ENCODE results near the gene TRPM2. TPM values are rescaled to one million over a fixed set of nuclear protein-coding genes. Genes with fewer than 3 reads are reported as not detected.

TRPM2 gene
- 0.15 TPM for polyA plus RNA-seq (2013, experiment 1 of 2)
- polyA plus RNA-seq (2013, experiment 2 of 2): 0.25 TPM

DNA sequence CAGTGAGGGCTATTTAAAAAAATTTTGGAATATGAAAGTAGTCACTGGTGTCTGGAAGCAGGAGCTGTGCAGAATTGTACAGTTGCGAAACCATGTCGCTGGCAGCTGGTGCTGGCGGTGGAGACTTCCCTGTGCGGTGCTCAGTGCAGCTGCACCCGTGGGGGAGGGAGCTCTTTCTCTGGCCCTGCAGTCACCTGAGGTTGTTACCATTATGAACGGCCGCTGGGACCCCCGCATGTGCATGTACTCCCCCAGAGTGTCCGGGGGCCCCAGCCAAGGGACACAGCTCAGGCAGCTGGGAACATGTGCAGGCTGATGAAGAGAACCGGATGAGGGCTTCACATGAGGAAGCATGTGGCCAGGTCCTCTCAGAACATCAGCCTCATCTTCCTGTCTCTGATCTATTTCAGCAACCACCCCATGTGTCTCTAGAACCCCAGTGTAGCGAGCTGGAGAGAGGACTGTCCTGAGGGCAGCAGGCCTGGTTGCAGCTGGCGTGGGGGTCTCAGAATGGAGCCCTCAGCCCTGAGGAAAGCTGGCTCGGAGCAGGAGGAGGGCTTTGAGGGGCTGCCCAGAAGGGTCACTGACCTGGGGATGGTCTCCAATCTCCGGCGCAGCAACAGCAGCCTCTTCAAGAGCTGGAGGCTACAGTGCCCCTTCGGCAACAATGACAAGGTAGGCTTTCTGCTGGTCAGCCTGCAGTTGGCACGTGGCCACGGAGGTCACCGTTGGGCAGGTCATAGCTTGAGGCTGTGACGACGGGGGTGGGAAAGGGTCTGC lies at the start of gene TRPM2:
Gene TRPM2 (plus strand): TSS at position 431 of the 780 bp plus-strand sequence. CDS start 80 bp downstream, at position 511.
- H3K27ac ChIP-seq (ENCODE audit: low read depth, low read length): no peak within 1 kb of the TSS
- WGBS: 92% methylated on average over 21 of the region's 21 CpGs
- no peak within 1 kb of the TSS for H3K4me3 ChIP-seq (ENCODE audit: low read length)
- no peaks in the 10 kb centered on the region for H3K36me3 ChIP-seq (ENCODE audit: insufficient read depth, low read length)
- H3K4me1 ChIP-seq (ENCODE audit: insufficient read depth, low read length): no peaks in the 10 kb centered on the region
- H3K9ac ChIP-seq (ENCODE audit: low read depth, low read length): no peak within 1 kb of the TSS
- H3K9me3 ChIP-seq (ENCODE audit: insufficient read depth, low read depth, low read length): no peaks in the 10 kb centered on the region
- H3K27me3 ChIP-seq (ENCODE audit: insufficient read depth, low read length): no peaks in the 10 kb centered on the region

DNA sequence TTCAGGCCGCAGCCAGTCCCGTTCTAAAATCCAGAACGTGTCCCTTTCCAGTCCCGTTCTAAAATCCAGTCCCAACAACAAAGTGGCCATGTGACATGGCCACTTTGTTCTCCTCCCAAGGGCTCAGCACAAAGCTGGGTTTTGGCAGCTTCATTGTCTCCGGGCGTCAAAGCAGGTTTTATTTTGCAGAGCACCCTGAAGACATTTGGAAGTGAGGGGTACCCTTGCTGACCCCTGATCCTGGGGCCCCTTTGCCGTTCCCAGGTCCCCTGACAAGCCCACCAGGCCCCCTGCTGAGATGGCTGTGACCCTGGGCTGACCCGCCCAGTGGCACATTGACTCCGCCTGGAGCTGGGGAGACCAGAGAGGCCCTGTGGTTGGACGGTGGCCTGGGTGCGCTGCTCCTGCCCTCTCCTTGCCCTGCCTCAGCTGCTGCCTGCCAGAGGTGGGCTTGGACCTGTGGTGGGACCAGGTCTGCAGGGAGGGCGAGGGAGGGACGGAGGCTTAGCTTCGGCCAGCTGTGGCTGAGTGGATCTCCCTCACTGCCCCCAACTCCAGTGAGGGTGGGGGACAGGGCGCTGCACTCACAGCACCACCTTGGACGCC lies 49.3 kb upstream of the TRPM2 start:
- Histone ChIP-seq H3K27me3 (ENCODE audit: insufficient read depth, low read length) (no peaks in the 10 kb centered on the region), H3K9ac (ENCODE audit: low read depth, low read length) (no peak overlapping the region; the same call in 1 of the 2 replicates), H3K9me3 (ENCODE audit: insufficient read depth, low read depth, low read length) (no peaks in the 10 kb centered on the region), H3K4me3 (ENCODE audit: low read length) (no peak overlapping the region), H3K27ac (ENCODE audit: low read depth, low read length) (no peak overlapping the region; the same call in 1 of the 2 replicates), H3K36me3 (ENCODE audit: insufficient read depth, low read length) (peaks cover 4% of the 10 kb centered on the region; the same call in 1 of the 2 replicates), H3K4me1 (ENCODE audit: insufficient read depth, low read length) (peaks cover 4% of the 10 kb centered on the region)
- 89% methylated on average over 16 of the region's 16 CpGs for WGBS

DNA sequence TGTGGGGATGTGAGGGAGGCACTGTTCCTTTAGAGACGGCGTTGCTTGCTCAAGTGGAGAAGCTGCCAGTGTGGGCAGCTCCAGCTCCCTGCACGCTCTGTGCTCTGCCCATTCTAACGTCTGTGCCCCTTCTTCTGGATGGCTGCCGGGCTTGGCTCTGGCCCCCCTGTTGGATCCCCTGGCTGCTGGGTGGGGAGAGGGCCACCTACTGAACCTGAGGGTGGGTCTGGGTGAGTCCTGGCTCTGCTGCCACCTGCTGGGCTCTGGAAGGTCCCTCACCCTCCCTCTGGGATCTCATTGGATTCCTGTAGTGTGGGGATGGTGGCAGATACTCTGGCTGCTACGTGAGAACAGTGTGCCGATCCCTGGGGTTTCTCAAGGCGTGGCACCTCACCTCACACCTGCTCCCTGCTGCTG lies 48.5 kb upstream of the TRPM2 start:
- no peak overlapping the region for H3K4me3 ChIP-seq (ENCODE audit: low read length)
- H3K4me1 ChIP-seq (ENCODE audit: insufficient read depth, low read length): peaks cover 4% of the 10 kb centered on the region
- H3K36me3 ChIP-seq (ENCODE audit: insufficient read depth, low read length): peaks cover 4% of the 10 kb centered on the region; the same call in 1 of the 2 replicates
- H3K27me3 ChIP-seq (ENCODE audit: insufficient read depth, low read length): no peaks in the 10 kb centered on the region
- WGBS: 81% methylated on average over 8 of the region's 8 CpGs
- no peak overlapping the region for H3K27ac ChIP-seq (ENCODE audit: low read depth, low read length)
- H3K9me3 ChIP-seq (ENCODE audit: insufficient read depth, low read depth, low read length): no peaks in the 10 kb centered on the region
- no peak overlapping the region for H3K9ac ChIP-seq (ENCODE audit: low read depth, low read length)

DNA sequence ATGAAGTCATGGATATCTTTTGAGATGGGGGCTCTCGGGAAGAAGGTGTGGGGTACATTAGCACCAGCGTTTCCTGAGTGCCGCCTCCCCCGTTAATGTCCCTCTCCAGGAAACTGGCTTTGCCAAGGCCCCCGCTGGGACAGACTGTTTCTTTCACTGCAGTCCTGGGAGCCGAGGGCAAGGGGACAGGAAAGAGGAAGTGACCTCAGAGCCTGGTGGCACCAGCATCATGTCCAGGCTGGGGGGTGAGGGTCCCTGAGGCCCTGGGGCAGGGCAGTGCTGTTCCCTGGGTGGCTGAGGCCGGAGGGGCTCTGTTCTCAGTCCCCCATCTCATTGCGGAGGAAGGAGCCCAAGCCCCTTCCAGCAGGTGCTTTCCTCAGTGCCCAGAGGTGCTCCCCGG lies 47.7 kb upstream of the TRPM2 start:
- Histone ChIP-seq H3K27me3 (ENCODE audit: insufficient read depth, low read length) (no peaks in the 10 kb centered on the region), H3K27ac (ENCODE audit: low read depth, low read length) (no peak overlapping the region), H3K4me3 (ENCODE audit: low read length) (no peak overlapping the region), H3K4me1 (ENCODE audit: insufficient read depth, low read length) (peaks cover 4% of the 10 kb centered on the region), H3K9me3 (ENCODE audit: insufficient read depth, low read depth, low read length) (no peaks in the 10 kb centered on the region), H3K9ac (ENCODE audit: low read depth, low read length) (no peak overlapping the region), H3K36me3 (ENCODE audit: insufficient read depth, low read length) (peaks cover 12% of the 10 kb centered on the region)
- WGBS: 94% methylated on average over 9 of the region's 9 CpGs

DNA sequence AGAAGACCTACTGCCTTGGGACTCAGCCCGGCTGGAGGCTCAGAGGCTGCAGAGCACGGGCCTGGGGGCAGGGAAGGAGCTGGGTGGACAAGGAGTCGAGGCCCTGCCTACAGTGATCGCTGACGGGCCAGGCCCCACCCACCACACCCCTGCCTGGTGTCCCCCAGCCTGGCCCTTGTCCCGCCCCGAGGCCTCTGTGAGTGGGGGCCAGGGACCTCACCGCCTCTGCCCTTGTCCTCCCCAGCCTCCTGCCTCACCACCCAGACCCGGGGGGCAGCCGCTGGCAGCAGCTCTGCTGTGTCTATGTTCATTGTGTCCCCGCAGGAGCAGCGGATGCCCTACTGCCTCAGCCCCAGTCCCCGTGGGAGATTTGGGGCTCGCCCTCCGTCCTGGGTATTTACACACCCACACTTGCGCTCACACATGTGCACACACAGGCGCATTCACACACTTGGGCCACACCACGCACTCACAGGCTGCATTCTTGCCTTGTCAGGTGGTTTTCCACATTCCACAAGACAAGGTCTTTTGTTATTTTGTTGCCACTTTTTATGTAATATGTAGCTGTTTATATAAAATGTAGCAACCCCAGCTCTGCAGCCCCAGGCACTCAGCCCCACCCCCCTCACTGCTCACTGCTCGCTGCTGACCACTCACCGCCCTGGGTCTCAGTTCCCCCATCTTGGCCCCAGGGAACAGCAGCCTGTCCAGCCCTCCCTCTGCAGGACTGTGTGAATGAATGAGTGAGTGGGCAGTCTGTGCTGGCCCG lies 46.3 kb upstream of the TRPM2 start:
- H3K9ac ChIP-seq (ENCODE audit: low read depth, low read length): no peak overlapping the region
- H3K27ac ChIP-seq (ENCODE audit: low read depth, low read length): no peak overlapping the region
- H3K9me3 ChIP-seq (ENCODE audit: insufficient read depth, low read depth, low read length): no peaks in the 10 kb centered on the region
- 95% methylated on average over 21 of the region's 21 CpGs for WGBS
- H3K4me1 ChIP-seq (ENCODE audit: insufficient read depth, low read length): peaks cover 4% of the 10 kb centered on the region
- no peak overlapping the region for H3K4me3 ChIP-seq (ENCODE audit: low read length)
- peaks cover 23% of the 10 kb centered on the region for H3K36me3 ChIP-seq (ENCODE audit: insufficient read depth, low read length)
- no peaks in the 10 kb centered on the region for H3K27me3 ChIP-seq (ENCODE audit: insufficient read depth, low read length)

DNA sequence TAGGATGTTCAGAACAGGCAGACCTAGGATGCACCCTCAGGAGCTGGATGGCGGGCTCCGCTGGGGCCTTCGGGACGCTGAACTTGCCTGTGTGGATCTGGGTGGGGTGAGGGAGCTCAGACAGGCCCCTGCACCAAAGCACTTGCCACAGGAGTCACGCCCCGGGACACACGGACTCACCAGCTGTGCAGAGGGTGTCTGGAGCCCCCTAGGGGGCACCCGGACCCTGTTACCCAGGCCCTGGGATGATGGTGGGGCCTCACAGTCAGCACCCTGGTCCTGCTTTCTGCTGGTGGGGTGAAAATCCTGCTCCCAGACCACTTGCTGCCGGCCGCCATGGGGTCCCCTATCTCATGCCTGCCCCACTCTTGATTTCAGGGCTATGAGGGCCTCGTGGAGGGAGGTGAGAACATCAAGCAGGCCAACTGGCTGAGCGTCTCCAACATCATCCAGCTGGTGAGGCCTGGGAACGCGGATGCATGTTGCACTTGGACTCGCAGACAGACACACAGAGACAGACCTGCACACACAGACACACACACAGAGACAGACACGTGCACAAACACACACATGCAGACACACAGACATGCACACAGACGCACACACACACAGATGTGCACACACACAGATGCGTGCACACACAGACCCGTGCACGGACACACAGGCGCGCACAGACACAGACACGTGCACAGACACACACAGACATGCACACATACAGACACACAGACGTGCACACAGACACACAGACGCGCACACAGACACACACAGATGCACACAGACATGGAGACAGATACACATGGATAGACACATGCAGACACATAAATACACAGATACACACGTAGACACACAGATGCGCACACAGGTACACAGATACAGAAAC lies 42.6 kb upstream of the TRPM2 start:
- Histone ChIP-seq H3K4me1 (ENCODE audit: insufficient read depth, low read length) (peaks cover 4% of the 10 kb centered on the region), H3K27ac (ENCODE audit: low read depth, low read length) (no peak overlapping the region), H3K27me3 (ENCODE audit: insufficient read depth, low read length) (no peaks in the 10 kb centered on the region), H3K9ac (ENCODE audit: low read depth, low read length) (no peak overlapping the region), H3K9me3 (ENCODE audit: insufficient read depth, low read depth, low read length) (no peaks in the 10 kb centered on the region), H3K36me3 (ENCODE audit: insufficient read depth, low read length) (peaks cover 46% of the 10 kb centered on the region), H3K4me3 (ENCODE audit: low read length) (no peak overlapping the region)
- 95% methylated on average over 28 of the region's 28 CpGs for WGBS

DNA sequence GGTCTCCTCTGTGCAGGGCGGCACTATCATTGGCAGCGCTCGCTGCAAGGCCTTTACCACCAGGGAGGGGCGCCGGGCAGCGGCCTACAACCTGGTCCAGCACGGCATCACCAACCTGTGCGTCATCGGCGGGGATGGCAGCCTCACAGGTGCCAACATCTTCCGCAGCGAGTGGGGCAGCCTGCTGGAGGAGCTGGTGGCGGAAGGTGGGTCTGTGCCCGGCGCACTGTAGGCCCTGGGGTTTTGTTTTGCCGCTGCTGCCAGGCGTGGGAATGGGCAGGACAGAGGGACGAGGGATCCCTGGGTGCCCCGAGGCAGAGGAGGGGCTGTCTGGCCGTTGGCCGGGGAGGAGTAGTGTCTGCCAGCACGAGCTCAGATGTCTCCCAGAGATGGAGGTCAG lies 41.3 kb upstream of the TRPM2 start:
- Histone ChIP-seq H3K4me3 (ENCODE audit: low read length) (no peak overlapping the region), H3K27ac (ENCODE audit: low read depth, low read length) (no peak overlapping the region), H3K36me3 (ENCODE audit: insufficient read depth, low read length) (peaks cover 52% of the 10 kb centered on the region), H3K4me1 (ENCODE audit: insufficient read depth, low read length) (peaks cover 4% of the 10 kb centered on the region), H3K9me3 (ENCODE audit: insufficient read depth, low read depth, low read length) (no peaks in the 10 kb centered on the region), H3K9ac (ENCODE audit: low read depth, low read length) (no peak overlapping the region), H3K27me3 (ENCODE audit: insufficient read depth, low read length) (no peaks in the 10 kb centered on the region)
- WGBS: 96% methylated on average over 22 of the region's 22 CpGs

DNA sequence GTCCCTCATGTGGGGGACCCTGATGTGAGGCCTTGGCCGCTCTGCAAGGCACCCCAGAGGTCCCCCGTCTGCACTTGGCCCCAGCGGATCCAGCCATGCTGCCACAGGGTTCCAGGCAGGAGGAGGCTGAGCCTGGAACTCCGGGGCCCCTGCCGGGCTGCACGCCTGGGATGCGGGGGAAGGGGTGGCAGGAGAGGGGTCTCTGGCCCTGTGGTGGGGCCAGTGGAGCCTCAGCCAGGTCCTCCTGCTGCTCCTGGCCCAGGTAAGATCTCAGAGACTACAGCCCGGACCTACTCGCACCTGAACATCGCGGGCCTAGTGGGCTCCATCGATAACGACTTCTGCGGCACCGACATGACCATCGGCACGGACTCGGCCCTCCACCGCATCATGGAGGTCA lies 40.7 kb upstream of the TRPM2 start:
- no peak overlapping the region for H3K4me3 ChIP-seq (ENCODE audit: low read length)
- no peak overlapping the region for H3K9ac ChIP-seq (ENCODE audit: low read depth, low read length)
- WGBS: 96% methylated on average over 19 of the region's 19 CpGs
- no peaks in the 10 kb centered on the region for H3K9me3 ChIP-seq (ENCODE audit: insufficient read depth, low read depth, low read length)
- peaks cover 56% of the 10 kb centered on the region for H3K36me3 ChIP-seq (ENCODE audit: insufficient read depth, low read length)
- no peak overlapping the region for H3K27ac ChIP-seq (ENCODE audit: low read depth, low read length)
- no peaks in the 10 kb centered on the region for H3K27me3 ChIP-seq (ENCODE audit: insufficient read depth, low read length)
- H3K4me1 ChIP-seq (ENCODE audit: insufficient read depth, low read length): peaks cover 4% of the 10 kb centered on the region

DNA sequence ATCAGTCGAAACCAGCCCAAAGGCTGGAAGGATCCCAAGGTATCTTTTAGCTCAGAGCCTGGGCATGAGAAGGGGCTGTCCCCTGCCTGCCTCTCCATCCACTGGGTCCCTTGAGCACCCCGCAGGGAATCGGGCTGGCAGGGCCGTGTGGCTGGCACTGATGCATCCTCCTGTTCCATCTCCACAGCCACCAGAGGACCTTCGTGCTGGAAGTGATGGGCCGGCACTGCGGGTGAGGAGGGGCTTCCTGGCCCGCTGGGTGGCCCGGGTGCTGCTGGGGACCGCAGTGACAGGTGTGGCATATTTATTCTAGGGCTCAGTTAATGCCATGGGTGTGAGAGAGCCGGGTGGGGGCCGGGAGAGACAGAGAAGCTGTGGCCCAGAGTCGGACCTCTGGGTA lies 40.0 kb upstream of the TRPM2 start:
- Histone ChIP-seq H3K27ac (ENCODE audit: low read depth, low read length) (no peak overlapping the region), H3K9ac (ENCODE audit: low read depth, low read length) (no peak overlapping the region), H3K4me1 (ENCODE audit: insufficient read depth, low read length) (peaks cover 4% of the 10 kb centered on the region), H3K9me3 (ENCODE audit: insufficient read depth, low read depth, low read length) (no peaks in the 10 kb centered on the region), H3K4me3 (ENCODE audit: low read length) (no peak overlapping the region), H3K27me3 (ENCODE audit: insufficient read depth, low read length) (no peaks in the 10 kb centered on the region), H3K36me3 (ENCODE audit: insufficient read depth, low read length) (peaks cover 62% of the 10 kb centered on the region)
- WGBS: 94% methylated on average over 13 of the region's 13 CpGs

DNA sequence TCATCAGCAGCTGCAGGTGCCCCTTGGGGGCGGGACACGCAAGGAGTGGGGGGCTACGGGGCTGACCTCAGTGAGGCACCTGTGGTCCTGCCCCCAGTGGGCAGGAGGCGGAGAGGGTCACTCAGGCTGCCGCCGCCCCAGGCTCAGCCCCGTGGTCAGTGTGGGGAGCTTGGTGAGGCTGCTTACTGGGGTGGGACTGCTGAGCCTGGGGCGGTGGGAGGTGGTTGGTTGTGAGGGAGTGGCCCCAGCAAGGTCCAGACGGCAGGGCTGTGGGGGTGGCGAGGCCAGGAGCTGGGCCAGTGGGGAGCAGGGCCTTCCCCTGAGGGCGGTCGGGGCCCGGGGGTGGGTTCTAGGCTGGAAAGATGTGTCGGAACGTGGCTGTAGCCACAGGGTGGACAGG lies 39.3 kb upstream of the TRPM2 start:
- no peaks in the 10 kb centered on the region for H3K27me3 ChIP-seq (ENCODE audit: insufficient read depth, low read length)
- peaks cover 64% of the 10 kb centered on the region for H3K36me3 ChIP-seq (ENCODE audit: insufficient read depth, low read length)
- WGBS: 93% methylated on average over 15 of the region's 15 CpGs
- no peak overlapping the region for H3K27ac ChIP-seq (ENCODE audit: low read depth, low read length)
- 0 out of 2 replicates have a peak, but pooled peaks cover under 1% of the 10 kb centered on the region for H3K4me1 ChIP-seq (ENCODE audit: insufficient read depth, low read length)
- no peaks in the 10 kb centered on the region for H3K9me3 ChIP-seq (ENCODE audit: insufficient read depth, low read depth, low read length)
- H3K9ac ChIP-seq (ENCODE audit: low read depth, low read length): no peak overlapping the region
- H3K4me3 ChIP-seq (ENCODE audit: low read length): no peak overlapping the region
